ENCODE data around the gene GSN. TPM values are rescaled to one million over a fixed set of nuclear protein-coding genes. Genes with fewer than 3 reads are reported as not detected.
A peak's percentile ranks its signal among the peaks of the same experiment; 100 is the strongest.

Gene GSN
- total and polyA plus RNA-seq, 9 of the 15 experiments (the other 6 are each of a cell fraction or from before 2014, with no cell fraction given): 0.39 to 16.6 (median 8.2) TPM

GRCh38 chr9:121319383-121319780 lies 51.4 kb downstream of the GSN start (continued):
- TF ChIP-seq VEZF1 (CRISPR knock-in tag; IDR thresholded peaks at IDR 0.05): no peak
- no peak for TF ChIP-seq ZFP91 (CRISPR knock-in tag; IDR thresholded peaks at IDR 0.05)

- ChIA-PET POLR2A (interaction anchor here (0.6 to 1.3 kb wide), 2 partner anchors 33 to 72 kb away, joined by 3 to 4 read pairs; no protein-coding TSS in a partner anchor), CTCF (ENCODE audit: low intra/inter-chr PET ratio) (interaction anchor here (0.7 to 4.1 kb wide), 6 partner anchors 54 to 214 kb away, joined by 3 to 107 read pairs (median 5); no protein-coding TSS in a partner anchor)
- TF ChIP-seq ZBTB1 (CRISPR knock-in tag; IDR thresholded peaks at IDR 0.05; ENCODE audit: borderline replicate concordance, low read depth) (no peak), ARID4B (CRISPR knock-in tag; IDR thresholded peaks at IDR 0.05) (no peak), ZBTB33 (CRISPR knock-in tag; IDR thresholded peaks at IDR 0.05) (peak; percentile 90), SMARCA5 (IDR thresholded peaks at IDR 0.05) (no peak), ZNF444 (CRISPR knock-in tag; IDR thresholded peaks at IDR 0.05) (no peak), DNMT1 (IDR thresholded peaks at IDR 0.05) (no peak), ZNF511 (CRISPR knock-in tag; IDR thresholded peaks at IDR 0.05) (0 out of 2 replicates have a peak, but pooled peaks have one; percentile 65)
- H4K20me1 ChIP-seq (replicated peaks; ENCODE audit: control insufficient read depth, insufficient read depth, low read length): no peaks in the 10 kb centered on the region
- in situ Hi-C loops (cut with MboI): no loop called here
- H3K36me3 ChIP-seq (ENCODE audit: control insufficient read depth, insufficient read depth, low read length): no peaks in the 10 kb centered on the region
- DNase-seq (ENCODE audit: extremely low read depth in 1 of 4, low spot score in 3 of 4) (no peak), ATAC-seq (no peak), FAIRE-seq (no peak)
- no peaks in the 10 kb centered on the region for H3K79me2 ChIP-seq (ENCODE audit: control insufficient read depth, insufficient read depth, low read length)
- 67% methylated on average over 9 of the region's 10 CpGs for WGBS (ENCODE audit: insufficient coverage, low coverage, missing lambda C conversion rate)
- BruUV-seq (replicated peaks): no TSS peak
- intact Hi-C loops (cut with micrococcal nuclease): loop anchor here (2.0 to 10.0 kb wide), 3 partner anchors 34 to 576 kb away; partner anchors contain the start of gene STOM
- H3K27me3 ChIP-seq (ENCODE audit: control insufficient read depth in 2 of 2, insufficient read depth in 2 of 2, low read length in 2 of 2): no peaks in the 10 kb centered on the region
- H3K27ac ChIP-seq (ENCODE audit: extremely low read depth, low read depth, low read length): no peak overlapping the region
- no peak overlapping the region for H2AFZ ChIP-seq (ENCODE audit: low read depth, low read length)
- H3K9ac ChIP-seq (ENCODE audit: insufficient read depth in 1 of 2, low read depth in 2 of 2, low read length in 2 of 2): no peak overlapping the region
- H3K9me3 ChIP-seq (replicated peaks; ENCODE audit: control insufficient read depth, insufficient read depth, low read depth, low read length): no peaks in the 10 kb centered on the region
- H3K4me1 ChIP-seq (replicated peaks in 1 of 2; ENCODE audit: control insufficient read depth in 2 of 2, insufficient read depth in 2 of 2, low read length in 2 of 2): peaks cover 0 to 7% of the 10 kb centered on the region in 2 experiments; a peak in 2 of 5 replicates
- no peak overlapping the region for H3K4me3 ChIP-seq
- H3K9me1 ChIP-seq (ENCODE audit: control insufficient read depth, insufficient read depth, low read length): no peaks in the 10 kb centered on the region
- H3K4me2 ChIP-seq (ENCODE audit: insufficient read depth, low read length): no peak overlapping the region
Observed at GRCh38 chr9:121321016-121321503, 53.1 kb downstream of the GSN start.

All from K562 (cell line).